CD4-positive, alpha-beta T cell (primary cell): Measurements from ENCODE around the gene GNAO1. TPM values are rescaled to one million over a fixed set of nuclear protein-coding genes. Genes with fewer than 3 reads are reported as not detected.

Experiments used
- ATAC-seq: fragments of 200-7000 bp; cut with Tn5 transposase; one replicate; pipeline ENCODE4 v1.10.0; 2022; ENCODE audit warnings: mild to moderate bottlenecking; ENCODE audit not compliant: poor library complexity
- CTCF ChIA-PET: fragments of 350-600 bp; sonication (Branson Sonifier 250); formaldehyde crosslinking; loops from one replicate; lab custom pipeline; 2021; ENCODE audit warnings: antibody characterized with exemption, inconsistent platforms; lab: Charles Lee
- POLR2A ChIA-PET: fragments of 350-600 bp; sonication (Branson Sonifier 250); formaldehyde crosslinking; loops from one replicate; lab custom pipeline; 2021; ENCODE audit warnings: antibody characterized with exemption, inconsistent platforms; lab: Charles Lee
- DNase-seq, 14 experiments: peaks; one replicate each; pipeline ENCODE4 v3.0.0-alpha.2; 2013 to 2020; ENCODE audit warnings: mixed read lengths in 2 of 14
- H3K27ac ChIP-seq, 2 donors: one replicate each; pipeline versions ENCODE4 v1.5.1 to v1.7.0; 2013; ENCODE audit warnings: low read length in 2 of 2, low read depth in 1 of 2, mild to moderate bottlenecking in 1 of 2
- H3K27me3 ChIP-seq, 2 experiments: 1 replicate in 1 of 2; 2 replicates in 1 of 2; pipeline versions ENCODE4 v1.6.1 to v1.7.0; 2013; ENCODE audit warnings: low read length in 2 of 2, control low read depth in 1 of 2, mild to moderate bottlenecking in 1 of 2, moderate library complexity in 1 of 2; ENCODE audit not compliant: insufficient read depth in 2 of 2, control insufficient read depth in 1 of 2
- H3K36me3 ChIP-seq: one replicate; pipeline ENCODE4 v1.6.1; 2013; ENCODE audit warnings: low read length, control low read depth; ENCODE audit not compliant: insufficient read depth
- H3K4me1 ChIP-seq: one replicate; pipeline ENCODE4 v1.6.1; 2013; ENCODE audit warnings: low read length, control low read depth; ENCODE audit not compliant: insufficient read depth
- H3K4me3 ChIP-seq: one replicate; pipeline ENCODE4 v1.5.1; 2013; ENCODE audit warnings: mild to moderate bottlenecking, low read length, moderate library complexity
- H3K9me3 ChIP-seq, 2 experiments: 1 replicate in 1 of 2; 2 replicates in 1 of 2; pipeline versions ENCODE4 v1.6.1 to v1.7.0; 2013; ENCODE audit warnings: low read length in 2 of 2, mild to moderate bottlenecking in 2 of 2, control low read depth in 1 of 2, moderate library complexity in 1 of 2; ENCODE audit not compliant: control insufficient read depth in 1 of 2, insufficient read depth in 1 of 2
- H3K27ac Mint-ChIP-seq: one replicate; pipeline ENCODE4 v1.8.0; 2020; ENCODE audit warnings: mixed read lengths
- H3K27me3 Mint-ChIP-seq: one replicate; pipeline ENCODE4 v1.8.0; 2021; ENCODE audit warnings: mixed read lengths
- H3K36me3 Mint-ChIP-seq: one replicate; pipeline ENCODE4 v1.8.0; 2021; ENCODE audit warnings: low read depth, mixed read lengths
- H3K4me1 Mint-ChIP-seq: one replicate; pipeline ENCODE4 v1.8.0; 2021; ENCODE audit warnings: low read depth, mixed read lengths
- H3K4me3 Mint-ChIP-seq: one replicate; pipeline ENCODE4 v1.8.0; 2020; ENCODE audit warnings: mild to moderate bottlenecking, mixed read lengths
- H3K9me3 Mint-ChIP-seq: one replicate; pipeline ENCODE4 v1.8.0; 2020; ENCODE audit warnings: mixed read lengths
- CTCF ChIP-seq: fragments of 200-600 bp; IDR thresholded peaks from one replicate; pipeline ENCODE4 v1.8.0; 2022; ENCODE audit warnings: antibody characterized with exemption, mild to moderate bottlenecking
- intact Hi-C, 2 experiments: fragments of 100-400 bp; cut with DNase I in 1 of 2; cut with micrococcal nuclease in 1 of 2; formaldehyde crosslinking; loops; one replicate each; pipeline versions ENCODE4 v1.15.1 to v1.9.0; 2023 to 2025; cut with DNase I, micrococcal nuclease
- total RNA-seq, 174 experiments: library from RNA in 2 of 174; stranded (reverse) in 2 of 174; gene quantifications; one replicate each; pipeline ENCODE4 v1.2.3 and lab custom pipeline; 2021 to 2026

The GNAO1 gene
- total RNA-seq, 2 experiments from 2014 or later, result 7.3 to 7.9 TPM

GRCh38 chr16:56399047-56399446 is 207.8 kb downstream of the GNAO1 start:
- Histone ChIP-seq H3K27me3 (no peaks in the 10 kb centered on the region), H3K27ac (no peak overlapping the region), H3K9me3 (no peaks in the 10 kb centered on the region), H3K4me3 (no peak overlapping the region), H3K4me1 (no peaks in the 10 kb centered on the region), H3K36me3 (peaks cover 44% of the 10 kb centered on the region)
- intact Hi-C loops, result no loop called here
- ATAC-seq (no peak), DNase-seq (no peak)
- Mint-ChIP-seq H3K9me3 (no peaks in the 10 kb centered on the region), H3K27me3 (no peaks in the 10 kb centered on the region), H3K4me1 (no peaks in the 10 kb centered on the region), H3K27ac (no peak overlapping the region), H3K36me3 (peaks cover 75% of the 10 kb centered on the region), H3K4me3 (no peak overlapping the region)
- no peak for TF ChIP-seq CTCF
- ChIA-PET POLR2A (no interaction called here), CTCF (no interaction called here)

GRCh38 chr16:56399486-56399885 is 208.2 kb downstream of the GNAO1 start:
- H3K36me3 Mint-ChIP-seq, result peaks cover 77% of the 10 kb centered on the region
- ChIA-PET CTCF (no interaction called here), POLR2A (no interaction called here)
- ATAC-seq (no peak), DNase-seq (no peak)
- no peaks in the 10 kb centered on the region for H3K4me1 Mint-ChIP-seq
- Histone ChIP-seq H3K27me3 (no peaks in the 10 kb centered on the region), H3K4me3 (no peak overlapping the region), H3K36me3 (peaks cover 48% of the 10 kb centered on the region), H3K9me3 (no peaks in the 10 kb centered on the region), H3K4me1 (no peaks in the 10 kb centered on the region), H3K27ac (no peak overlapping the region)
- H3K4me3 Mint-ChIP-seq, result no peak overlapping the region
- no peaks in the 10 kb centered on the region for H3K9me3 Mint-ChIP-seq
- H3K27ac Mint-ChIP-seq, result no peak overlapping the region
- no peak for TF ChIP-seq CTCF
- no peaks in the 10 kb centered on the region for H3K27me3 Mint-ChIP-seq
- intact Hi-C loops, result no loop called here

- Histone ChIP-seq H3K4me3 (no peak overlapping the region), H3K4me1 (no peaks in the 10 kb centered on the region), H3K9me3 (no peaks in the 10 kb centered on the region), H3K27ac (no peak overlapping the region), H3K27me3 (no peaks in the 10 kb centered on the region), H3K36me3 (peaks cover 58% of the 10 kb centered on the region)
- TF ChIP-seq CTCF, result no peak
- CTCF ChIA-PET, result no interaction called here
- Mint-ChIP-seq H3K27me3 (no peaks in the 10 kb centered on the region), H3K4me1 (no peaks in the 10 kb centered on the region), H3K36me3 (peaks cover 83% of the 10 kb centered on the region), H3K27ac (no peak overlapping the region), H3K9me3 (no peaks in the 10 kb centered on the region), H3K4me3 (no peak overlapping the region)
- POLR2A ChIA-PET, result no interaction called here
- ATAC-seq (no peak), DNase-seq (no peak)
- intact Hi-C loops, result no loop called here
These were observed 209.2 kb downstream of the GNAO1 start for GRCh38 chr16:56400458-56400857.
